ENCODE data around the gene TIMELESS. TPM values are rescaled to one million over a fixed set of nuclear protein-coding genes. Genes with fewer than 3 reads are reported as not detected.
"Not testable (repeated sequence)": the region's sequence is repeated elsewhere in the genome, so short reads cannot be mapped to it uniquely, and the experiment has no call there.

TIMELESS gene
- polyA plus RNA-seq, 1 donor (not counting 4 experiments of a cell fraction or from before 2014, with no cell fraction given) = 3.5 TPM

DNA sequence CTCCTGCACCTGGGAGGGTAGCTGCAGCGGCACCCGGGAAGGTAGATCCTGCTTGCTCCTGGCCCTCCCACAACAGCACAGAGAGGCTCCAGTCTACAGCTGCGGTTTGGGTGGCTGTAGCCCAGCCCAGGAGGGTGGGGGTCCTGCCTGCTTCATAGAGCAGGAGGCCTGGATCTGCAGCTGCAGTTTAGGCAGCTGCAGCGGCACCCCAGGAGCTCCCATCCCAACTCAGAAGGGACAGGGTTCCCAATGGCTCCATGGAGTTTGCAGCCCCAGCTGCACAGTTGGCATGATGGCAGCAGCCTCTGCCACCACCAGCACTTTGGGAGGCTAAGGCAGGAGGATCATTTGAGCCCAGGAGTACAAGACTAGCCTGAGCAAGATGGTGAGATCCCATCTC is 38.5 kb downstream of the TIMELESS start:
- Histone ChIP-seq H3K27me3 (ENCODE audit: control insufficient read depth, extremely low read depth, insufficient read depth, low read length) (no peaks in the 10 kb centered on the region), H3K9me3 (ENCODE audit: control insufficient read depth, low read depth, low read length) (no peaks in the 10 kb centered on the region), H3K4me1 (ENCODE audit: control insufficient read depth, extremely low read depth, insufficient read depth, low read length) (no peaks in the 10 kb centered on the region), H3K27ac (ENCODE audit: control insufficient read depth, insufficient read depth, low read length) (no peak overlapping the region), H3K4me2 (ENCODE audit: control insufficient read depth, extremely low read depth, insufficient read depth, low read depth, low read length) (no peak overlapping the region), H3K4me3 (ENCODE audit: control insufficient read depth in 2 of 3, extremely low read depth in 1 of 3, insufficient read depth in 2 of 3, low read depth in 1 of 3, low read length in 3 of 3) (no peak overlapping the region), H3K36me3 (ENCODE audit: control insufficient read depth in 2 of 2, extremely low read depth in 1 of 2, insufficient read depth in 2 of 2, low read length in 2 of 2) (peaks cover 0 to 7% of the 10 kb centered on the region in 2 experiments), H3K79me2 (ENCODE audit: control insufficient read depth, insufficient read depth, low read length) (no peaks in the 10 kb centered on the region), H3K9me1 (ENCODE audit: control insufficient read depth, extremely low read depth, insufficient read depth, low read length) (no peaks in the 10 kb centered on the region), H2AFZ (ENCODE audit: control insufficient read depth, low read length) (no peak overlapping the region), H3K9ac (ENCODE audit: control insufficient read depth, extremely low read depth, insufficient read depth, low read length) (no peak overlapping the region), H4K20me1 (ENCODE audit: control insufficient read depth, extremely low read depth, insufficient read depth, low read length) (no peaks in the 10 kb centered on the region)
- dilution Hi-C loops (cut with MboI; ENCODE audit: extremely low pct_ligation_motif_present, low sequenced_read_pairs) = no loop called here
- FAIRE-seq = no peak
- no peak for DNase-seq (ENCODE audit: low read depth, low spot score)
- TF ChIP-seq EZH2 (IDR thresholded peaks at IDR 0.05; ENCODE audit: low read length) = no peak
- no peak for TF ChIP-seq CTCF (optimal IDR thresholded peaks at IDR 0.05 in 1 of 3, IDR thresholded peaks at IDR 0.05 in 1 of 3, conservative IDR thresholded peaks at IDR 0.05 in 1 of 3; ENCODE audit: extremely low read depth in 1 of 3, insufficient read depth in 2 of 3, low read length in 3 of 3)

GRCh38 chr12:56408799-56409417 is 40.3 kb downstream of the TIMELESS start:
- no peaks in the 10 kb centered on the region for H3K79me2 ChIP-seq (ENCODE audit: control insufficient read depth, insufficient read depth, low read length)
- no peaks in the 10 kb centered on the region for H3K27me3 ChIP-seq (ENCODE audit: control insufficient read depth, extremely low read depth, insufficient read depth, low read length)
- H4K20me1 ChIP-seq (ENCODE audit: control insufficient read depth, extremely low read depth, insufficient read depth, low read length) = no peaks in the 10 kb centered on the region
- H3K9ac ChIP-seq (ENCODE audit: control insufficient read depth, extremely low read depth, insufficient read depth, low read length) = no peak overlapping the region
- no peak overlapping the region for H3K4me3 ChIP-seq (ENCODE audit: control insufficient read depth in 2 of 3, extremely low read depth in 1 of 3, insufficient read depth in 2 of 3, low read depth in 1 of 3, low read length in 3 of 3)
- H3K4me2 ChIP-seq (ENCODE audit: control insufficient read depth, extremely low read depth, insufficient read depth, low read depth, low read length) = no peak overlapping the region
- no peaks in the 10 kb centered on the region for H3K36me3 ChIP-seq (ENCODE audit: control insufficient read depth in 2 of 2, extremely low read depth in 1 of 2, insufficient read depth in 2 of 2, low read length in 2 of 2)
- H3K27ac ChIP-seq (ENCODE audit: control insufficient read depth, insufficient read depth, low read length) = no peak overlapping the region
- DNase-seq (ENCODE audit: low read depth, low spot score) (no peak), FAIRE-seq (no peak)
- no peak for TF ChIP-seq EZH2 (IDR thresholded peaks at IDR 0.05; ENCODE audit: low read length)
- TF ChIP-seq CTCF (optimal IDR thresholded peaks at IDR 0.05 in 1 of 3, IDR thresholded peaks at IDR 0.05 in 1 of 3, conservative IDR thresholded peaks at IDR 0.05 in 1 of 3; ENCODE audit: extremely low read depth in 1 of 3, insufficient read depth in 2 of 3, low read length in 3 of 3) = no peak
- no peaks in the 10 kb centered on the region for H3K9me1 ChIP-seq (ENCODE audit: control insufficient read depth, extremely low read depth, insufficient read depth, low read length)
- no peaks in the 10 kb centered on the region for H3K9me3 ChIP-seq (ENCODE audit: control insufficient read depth, low read depth, low read length)
- dilution Hi-C loops (cut with MboI; ENCODE audit: extremely low pct_ligation_motif_present, low sequenced_read_pairs) = no loop called here
- no peaks in the 10 kb centered on the region for H3K4me1 ChIP-seq (ENCODE audit: control insufficient read depth, extremely low read depth, insufficient read depth, low read length)
- no peak overlapping the region for H2AFZ ChIP-seq (ENCODE audit: control insufficient read depth, low read length)

DNA sequence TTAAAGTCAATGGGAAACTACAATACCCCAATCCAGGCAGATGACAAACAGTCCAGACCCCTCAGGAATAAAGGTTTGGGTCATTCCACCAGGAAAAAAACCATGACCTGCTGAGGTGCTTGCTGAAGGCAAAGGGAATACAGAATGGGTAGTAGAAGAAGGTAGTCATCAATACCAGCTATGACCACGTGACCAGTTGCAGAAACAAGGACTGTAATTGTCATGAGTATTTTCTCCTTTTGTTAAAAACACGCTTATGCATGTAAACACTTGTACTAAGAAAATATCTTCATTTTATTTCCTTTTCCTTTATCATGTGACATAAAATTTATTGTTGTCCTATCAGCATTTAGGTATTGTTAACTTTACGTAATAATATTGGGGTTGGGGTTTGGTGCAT is 45.0 kb downstream of the TIMELESS start:
- FAIRE-seq; dilution Hi-C loops (cut with MboI; ENCODE audit: extremely low pct_ligation_motif_present, low sequenced_read_pairs): not testable (repeated sequence)

GRCh38 chr12:56401612-56402011 is 47.6 kb downstream of the TIMELESS start:
- H3K4me2 ChIP-seq (ENCODE audit: control insufficient read depth, extremely low read depth, insufficient read depth, low read depth, low read length); DNase-seq (ENCODE audit: low read depth, low spot score); H3K9me1 ChIP-seq (ENCODE audit: control insufficient read depth, extremely low read depth, insufficient read depth, low read length); H3K4me1 ChIP-seq (ENCODE audit: control insufficient read depth, extremely low read depth, insufficient read depth, low read length); H2AFZ ChIP-seq (ENCODE audit: control insufficient read depth, low read length); H3K27ac ChIP-seq (ENCODE audit: control insufficient read depth, insufficient read depth, low read length); H3K4me3 ChIP-seq (ENCODE audit: control insufficient read depth in 2 of 3, extremely low read depth in 1 of 3, insufficient read depth in 2 of 3, low read depth in 1 of 3, low read length in 3 of 3); H3K9ac ChIP-seq (ENCODE audit: control insufficient read depth, extremely low read depth, insufficient read depth, low read length); H3K27me3 ChIP-seq (ENCODE audit: control insufficient read depth, extremely low read depth, insufficient read depth, low read length); FAIRE-seq; H4K20me1 ChIP-seq (ENCODE audit: control insufficient read depth, extremely low read depth, insufficient read depth, low read length); H3K79me2 ChIP-seq (ENCODE audit: control insufficient read depth, insufficient read depth, low read length); dilution Hi-C loops (cut with MboI; ENCODE audit: extremely low pct_ligation_motif_present, low sequenced_read_pairs); H3K9me3 ChIP-seq (ENCODE audit: control insufficient read depth, low read depth, low read length); H3K36me3 ChIP-seq (ENCODE audit: control insufficient read depth in 2 of 2, extremely low read depth in 1 of 2, insufficient read depth in 2 of 2, low read length in 2 of 2): not testable (repeated sequence)

More for the DNA sequence above, 45.0 kb downstream of the TIMELESS start:
- H3K4me1 ChIP-seq (ENCODE audit: control insufficient read depth, extremely low read depth, insufficient read depth, low read length); H3K27me3 ChIP-seq (ENCODE audit: control insufficient read depth, extremely low read depth, insufficient read depth, low read length); H3K79me2 ChIP-seq (ENCODE audit: control insufficient read depth, insufficient read depth, low read length); H3K4me2 ChIP-seq (ENCODE audit: control insufficient read depth, extremely low read depth, insufficient read depth, low read depth, low read length); H3K27ac ChIP-seq (ENCODE audit: control insufficient read depth, insufficient read depth, low read length); H3K9me3 ChIP-seq (ENCODE audit: control insufficient read depth, low read depth, low read length); H3K9me1 ChIP-seq (ENCODE audit: control insufficient read depth, extremely low read depth, insufficient read depth, low read length); H3K4me3 ChIP-seq (ENCODE audit: control insufficient read depth in 2 of 3, extremely low read depth in 1 of 3, insufficient read depth in 2 of 3, low read depth in 1 of 3, low read length in 3 of 3); DNase-seq (ENCODE audit: low read depth, low spot score); H4K20me1 ChIP-seq (ENCODE audit: control insufficient read depth, extremely low read depth, insufficient read depth, low read length); H2AFZ ChIP-seq (ENCODE audit: control insufficient read depth, low read length); H3K36me3 ChIP-seq (ENCODE audit: control insufficient read depth in 2 of 2, extremely low read depth in 1 of 2, insufficient read depth in 2 of 2, low read length in 2 of 2); H3K9ac ChIP-seq (ENCODE audit: control insufficient read depth, extremely low read depth, insufficient read depth, low read length): not testable (repeated sequence)
